Duodenal mucosa (tissue), 2 donors: ENCODE data around the gene CORO1A.
"Not testable (repeated sequence)": the region's sequence is repeated elsewhere in the genome, so short reads cannot be mapped to it uniquely, and the experiment has no call there.

Source experiments
- H3K27ac ChIP-seq: one replicate; pipeline ENCODE4 v1.7.0; 2013; ENCODE audit warnings: low read depth, low read length
- H3K27me3 ChIP-seq, 2 donors: one replicate each; pipeline ENCODE4 v1.7.0; 2013; ENCODE audit warnings: low read length in 2 of 2, control low read depth in 1 of 2; ENCODE audit not compliant: insufficient read depth in 2 of 2, control insufficient read depth in 1 of 2
- H3K36me3 ChIP-seq, 2 donors: one replicate each; pipeline ENCODE4 v1.7.0; 2013; ENCODE audit warnings: low read length in 2 of 2, control low read depth in 1 of 2; ENCODE audit not compliant: insufficient read depth in 2 of 2, control insufficient read depth in 1 of 2
- H3K4me1 ChIP-seq, 2 donors: one replicate each; pipeline ENCODE4 v1.7.0; 2013; ENCODE audit warnings: low read length in 2 of 2, control low read depth in 1 of 2; ENCODE audit not compliant: insufficient read depth in 2 of 2, control insufficient read depth in 1 of 2
- H3K4me3 ChIP-seq, 2 donors: one replicate each; pipeline ENCODE4 v1.7.0; 2013; ENCODE audit warnings: low read length in 2 of 2, low read depth in 1 of 2
- H3K9ac ChIP-seq, 2 donors: one replicate each; pipeline ENCODE4 v1.7.0; 2013; ENCODE audit warnings: low read length in 2 of 2, low read depth in 1 of 2
- H3K9me3 ChIP-seq, 2 donors: one replicate each; pipeline ENCODE4 v1.7.0; 2013; ENCODE audit warnings: low read length in 2 of 2, control low read depth in 1 of 2; ENCODE audit not compliant: control insufficient read depth in 1 of 2

CORO1A gene

GRCh38 chr16:30199608-30200343 lies 16.4 kb downstream of the CORO1A start:
- not testable (repeated sequence) for H3K4me3 ChIP-seq, H3K4me1 ChIP-seq, H3K9ac ChIP-seq, H3K9me3 ChIP-seq, H3K27ac ChIP-seq, H3K36me3 ChIP-seq, H3K27me3 ChIP-seq

- H3K27me3 ChIP-seq, H3K9ac ChIP-seq, H3K4me1 ChIP-seq, H3K9me3 ChIP-seq, H3K36me3 ChIP-seq, H3K27ac ChIP-seq: not testable (repeated sequence)
- peak overlapping the region in 1 of 2 donors; percentile 61 for H3K4me3 ChIP-seq
These were observed 22.3 kb downstream of the CORO1A start for GRCh38 chr16:30205541-30206236.

- not testable (repeated sequence) for H3K27ac ChIP-seq, H3K36me3 ChIP-seq, H3K27me3 ChIP-seq, H3K4me1 ChIP-seq, H3K9me3 ChIP-seq, H3K9ac ChIP-seq
- H3K4me3 ChIP-seq, result peak overlapping the region in 1 of 2 donors; percentile 61
These were observed 22.9 kb downstream of the CORO1A start for GRCh38 chr16:30206252-30206651.

- H3K9ac ChIP-seq, H3K27ac ChIP-seq, H3K36me3 ChIP-seq, H3K9me3 ChIP-seq, H3K4me3 ChIP-seq, H3K27me3 ChIP-seq, H3K4me1 ChIP-seq: not testable (repeated sequence)
These were observed 23.8 kb downstream of the CORO1A start for GRCh38 chr16:30207063-30207704.

GRCh38 chr16:30209032-30209431 lies 25.6 kb downstream of the CORO1A start:
- H3K9ac ChIP-seq, H3K27ac ChIP-seq, H3K4me1 ChIP-seq, H3K27me3 ChIP-seq, H3K36me3 ChIP-seq, H3K4me3 ChIP-seq, H3K9me3 ChIP-seq: not testable (repeated sequence)

- not testable (repeated sequence) for H3K9ac ChIP-seq, H3K27ac ChIP-seq, H3K4me3 ChIP-seq, H3K4me1 ChIP-seq, H3K27me3 ChIP-seq, H3K9me3 ChIP-seq, H3K36me3 ChIP-seq
These were observed 28.0 kb downstream of the CORO1A start for GRCh38 chr16:30211414-30211813.

GRCh38 chr16:30217082-30217481 lies 33.7 kb downstream of the CORO1A start:
- H3K27me3 ChIP-seq, H3K4me3 ChIP-seq: not testable (repeated sequence)

More at GRCh38 chr16:30217082-30217481, 33.7 kb downstream of the CORO1A start:
- not testable (repeated sequence) for H3K4me1 ChIP-seq, H3K27ac ChIP-seq, H3K9ac ChIP-seq, H3K36me3 ChIP-seq, H3K9me3 ChIP-seq
